GM12878 (cell line): ENCODE data around the gene GON4L. TPM values are rescaled to one million over a fixed set of nuclear protein-coding genes. Genes with fewer than 3 reads are reported as not detected.

Source experiments
- ATAC-seq: fragments of 200-7000 bp; cut with Tn5 transposase; 3 replicates; pipeline ENCODE4 v1.9.1; 2020; ENCODE audit warnings: mild to moderate bottlenecking, moderate library complexity
- BruUV-seq: library from RNA; stranded (reverse); fragments of 400-500 nt; replicated peaks from 2 replicates; lab custom pipeline; 2021; lab: Mats Ljungman, UMichigan
- CTCF ChIA-PET: fragments of 300-600 bp; sonication (Branson Sonifier 250); formaldehyde crosslinking; extraction: SDS; loops from one replicate; lab custom pipeline; 2021; ENCODE audit warnings: inconsistent platforms; lab: Yijun Ruan, JAX
- POLR2A ChIA-PET: fragments of 350-600 bp; formaldehyde crosslinking; extraction: SDS; loops from one replicate; lab custom pipeline; 2021; ENCODE audit warnings: inconsistent platforms; lab: Charles Lee
- RAD21 ChIA-PET: fragments of 300-600 bp; sonication (Branson Sonifier 250); formaldehyde crosslinking; loops from one replicate; lab custom pipeline; 2023; ENCODE audit warnings: antibody characterized with exemption; ENCODE audit not compliant: unreplicated experiment; lab: Charles Lee
- SMC1A ChIA-PET: fragments of 300-600 bp; sonication (Branson Sonifier 250); formaldehyde crosslinking; loops from one replicate; lab custom pipeline; 2023; ENCODE audit not compliant: unreplicated experiment, uncharacterized antibody; lab: Charles Lee
- DNase-seq: peaks from one replicate; pipeline ENCODE4 v3.0.0-alpha.2; 2011; ENCODE audit warnings: low read depth, low spot score
- FAIRE-seq: peaks from 3 replicates; lab custom pipeline; 2011; peaks lifted over from hg19 to GRCh38; lab: Jason Lieb, UNC
- H2AFZ ChIP-seq: 2 replicates; pipeline ENCODE4 v1.6.0; 2011; ENCODE audit warnings: low read depth, low read length, control low read depth; ENCODE audit not compliant: control insufficient read depth
- H3K27ac ChIP-seq: 2 replicates; pipeline ENCODE4 v1.5.1; 2011; ENCODE audit warnings: control low read depth; ENCODE audit not compliant: control insufficient read depth, insufficient read depth
- H3K27me3 ChIP-seq, 2 experiments: replicated peaks in 1 of 2; 2 replicates each; pipeline versions ENCODE4 v1.6.0 to v1.6.1; 2011; ENCODE audit warnings: low read length in 1 of 2; ENCODE audit not compliant: control insufficient read depth in 2 of 2, insufficient read depth in 2 of 2
- H3K36me3 ChIP-seq, 2 experiments: 2 replicates each; pipeline ENCODE4 v1.5.1; 2011; ENCODE audit warnings: low read length in 1 of 2; ENCODE audit not compliant: control insufficient read depth in 2 of 2, insufficient read depth in 2 of 2
- H3K4me1 ChIP-seq: 2 replicates; pipeline ENCODE4 v1.6.1; 2011; ENCODE audit warnings: mild to moderate bottlenecking, low read length, moderate library complexity, mixed read lengths; ENCODE audit not compliant: control insufficient read depth, insufficient read depth
- H3K4me2 ChIP-seq: 2 replicates; pipeline ENCODE4 v1.6.0; 2011; ENCODE audit warnings: control low read depth; ENCODE audit not compliant: control insufficient read depth, insufficient read depth
- H3K4me3 ChIP-seq: fragments of 200-600 bp; sonication (generic); 2 replicates; pipeline ENCODE4 v1.5.1; 2016
- H3K79me2 ChIP-seq: 2 replicates; pipeline ENCODE4 v1.6.0; 2011; ENCODE audit warnings: low read length; ENCODE audit not compliant: control insufficient read depth, insufficient read depth
- H3K9ac ChIP-seq: 2 replicates; pipeline ENCODE4 v1.8.0; 2011; ENCODE audit warnings: low read length, control low read depth, mixed read lengths; ENCODE audit not compliant: control insufficient read depth, insufficient read depth
- H3K9me3 ChIP-seq: replicated peaks from 3 replicates; pipeline ENCODE4 v1.5.1; 2011; ENCODE audit warnings: mild to moderate bottlenecking, low read length; ENCODE audit not compliant: control insufficient read depth, insufficient read depth
- H4K20me1 ChIP-seq: 2 replicates; pipeline ENCODE4 v1.6.0; 2011; ENCODE audit not compliant: control insufficient read depth, insufficient read depth
- EGR1 ChIP-seq, 2 experiments: IDR thresholded peaks; 1 replicate in 1 of 2; 2 replicates in 1 of 2; pipeline ENCODE4 v1.6.1; 2011 to 2012; ENCODE audit warnings: low read depth in 2 of 2, low read length in 2 of 2, borderline replicate concordance in 1 of 2, mild to moderate bottlenecking in 1 of 2, moderate library complexity in 1 of 2
- JUND ChIP-seq: IDR thresholded peaks from 2 replicates; pipeline ENCODE4 v1.6.1; 2012; ENCODE audit warnings: low read depth, mild to moderate bottlenecking, low read length, improper control_type of control experiment, moderate library complexity
- MEF2B ChIP-seq: fragments of 450-650 bp; IDR thresholded peaks from 2 replicates; pipeline ENCODE4 v1.6.1; 2018; ENCODE audit warnings: mild to moderate bottlenecking, moderate library complexity; ENCODE audit not compliant: partially characterized antibody, poor library complexity, severe bottlenecking
- MXI1 ChIP-seq: fragments of 150-350 bp; IDR thresholded peaks from 2 replicates; pipeline ENCODE4 v1.6.1; 2011; ENCODE audit warnings: low read depth, mild to moderate bottlenecking, inconsistent platforms, low read length, improper control_type of control experiment
- MYB ChIP-seq: fragments of 150-350 bp; IDR thresholded peaks from 2 replicates; pipeline ENCODE4 v1.6.1; 2014; ENCODE audit warnings: mild to moderate bottlenecking, low read depth, low read length, borderline replicate concordance
- TAF1 ChIP-seq: IDR thresholded peaks from 2 replicates; pipeline ENCODE4 v1.6.1; 2011; ENCODE audit warnings: mild to moderate bottlenecking, low read depth, low read length, borderline replicate concordance
- ZNF24 ChIP-seq: fragments of 450-650 bp; IDR thresholded peaks from 2 replicates; pipeline ENCODE4 v1.6.1; 2017; ENCODE audit warnings: antibody characterized with exemption, mild to moderate bottlenecking
- WGBS: methylation state at CpG from one replicate; pipeline ENCODE4 v1.1.6; 2016; ENCODE audit warnings: low lambda C conversion rate; ENCODE audit not compliant: insufficient replicate concordance, insufficient coverage; ENCODE audit errors: missing lambda C conversion rate; 5-methylcytosine and 5-hydroxymethylcytosine counted together
- in situ Hi-C: fragments of 300-500 bp; cut with MboI; formaldehyde crosslinking; loops from 9 replicates; pipeline ENCODE4 v1.14.3; 2018; ENCODE audit warnings: mixed read lengths
- intact Hi-C: fragments of 100-400 bp; cut with micrococcal nuclease; formaldehyde crosslinking; loops from one replicate; pipeline ENCODE4 v1.14.2; 2022; ENCODE audit not compliant: unreplicated experiment
- polyA plus RNA-seq, 11 experiments: library from polyadenylated mRNA; depleted of rRNA in 4 of 11; unstranded in 6 of 11; stranded (reverse) in 5 of 11; fragments of >200 nt; fragmentation: Nextera tagmentation in 4 of 11; fragmentation: Illumina TruSeq in 1 of 11; extraction: Ambion mirVana in 4 of 11; extraction: Trizol in 1 of 11; gene quantifications; 1 replicate in 1 of 11; 2 replicates in 10 of 11; pipeline versions ENCODE4 v1.2.1 to v1.2.3, GENCODE V29; 2011 to 2016; ENCODE audit warnings: inconsistent platforms in 2 of 11, missing spikeins in 2 of 11, low read depth in 1 of 11
- total RNA-seq, 4 experiments: library from RNA; depleted of rRNA in 3 of 4; stranded (reverse); fragments of >200 nt in 3 of 4; fragmentation: Illumina TruSeq in 1 of 4; extraction: Trizol in 1 of 4; gene quantifications; 2 replicates each; pipeline versions ENCODE4 v1.2.1 to v1.2.3, GENCODE V29; 2013 to 2021
- TF ChIP-seq, protein P1 (sequence below): fragments of 450-650 bp; IDR thresholded peaks from 2 replicates; pipeline ENCODE4 v1.6.1; 2017; ENCODE audit warnings: mild to moderate bottlenecking, moderate library complexity
- TF ChIP-seq, protein P2 (sequence below): fragments of 450-650 bp; formaldehyde crosslinking; IDR thresholded peaks from 2 replicates; pipeline ENCODE4 v1.4.0; 2020; ENCODE audit warnings: mild to moderate bottlenecking, moderate library complexity
- TF ChIP-seq, protein P3 (sequence below): fragments of 450-650 bp; conservative IDR thresholded peaks from 2 replicates; pipeline ENCODE4 v1.6.1; 2017; ENCODE audit warnings: mild to moderate bottlenecking, moderate library complexity

Gene GON4L
- total and polyA plus RNA-seq, 10 of the 15 experiments (the other 5 are each of a cell fraction or from before 2014, with no cell fraction given): 17.7 to 40.7 (median 28.0) TPM

DNA sequence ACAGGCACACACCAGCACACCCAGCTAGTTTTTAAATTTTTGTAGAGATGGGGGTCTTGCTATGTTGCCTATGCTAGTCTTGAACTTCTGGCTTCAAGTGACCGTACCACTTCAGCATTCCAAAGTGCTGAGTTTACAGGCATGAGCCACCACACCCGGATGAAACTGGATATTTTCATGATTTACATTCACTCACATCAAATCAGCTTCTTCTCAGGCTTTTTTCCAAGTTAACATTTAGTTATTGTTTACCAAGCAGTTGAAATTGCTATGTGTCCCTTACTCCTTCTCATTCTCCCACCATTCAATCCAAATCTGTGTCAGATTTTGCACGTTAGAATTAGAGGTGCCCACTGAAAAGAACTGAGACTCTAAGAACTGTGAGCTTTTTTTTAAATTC, 35.8 kb upstream of the GON4L start (continued):
- TF ChIP-seq, protein P1, sequence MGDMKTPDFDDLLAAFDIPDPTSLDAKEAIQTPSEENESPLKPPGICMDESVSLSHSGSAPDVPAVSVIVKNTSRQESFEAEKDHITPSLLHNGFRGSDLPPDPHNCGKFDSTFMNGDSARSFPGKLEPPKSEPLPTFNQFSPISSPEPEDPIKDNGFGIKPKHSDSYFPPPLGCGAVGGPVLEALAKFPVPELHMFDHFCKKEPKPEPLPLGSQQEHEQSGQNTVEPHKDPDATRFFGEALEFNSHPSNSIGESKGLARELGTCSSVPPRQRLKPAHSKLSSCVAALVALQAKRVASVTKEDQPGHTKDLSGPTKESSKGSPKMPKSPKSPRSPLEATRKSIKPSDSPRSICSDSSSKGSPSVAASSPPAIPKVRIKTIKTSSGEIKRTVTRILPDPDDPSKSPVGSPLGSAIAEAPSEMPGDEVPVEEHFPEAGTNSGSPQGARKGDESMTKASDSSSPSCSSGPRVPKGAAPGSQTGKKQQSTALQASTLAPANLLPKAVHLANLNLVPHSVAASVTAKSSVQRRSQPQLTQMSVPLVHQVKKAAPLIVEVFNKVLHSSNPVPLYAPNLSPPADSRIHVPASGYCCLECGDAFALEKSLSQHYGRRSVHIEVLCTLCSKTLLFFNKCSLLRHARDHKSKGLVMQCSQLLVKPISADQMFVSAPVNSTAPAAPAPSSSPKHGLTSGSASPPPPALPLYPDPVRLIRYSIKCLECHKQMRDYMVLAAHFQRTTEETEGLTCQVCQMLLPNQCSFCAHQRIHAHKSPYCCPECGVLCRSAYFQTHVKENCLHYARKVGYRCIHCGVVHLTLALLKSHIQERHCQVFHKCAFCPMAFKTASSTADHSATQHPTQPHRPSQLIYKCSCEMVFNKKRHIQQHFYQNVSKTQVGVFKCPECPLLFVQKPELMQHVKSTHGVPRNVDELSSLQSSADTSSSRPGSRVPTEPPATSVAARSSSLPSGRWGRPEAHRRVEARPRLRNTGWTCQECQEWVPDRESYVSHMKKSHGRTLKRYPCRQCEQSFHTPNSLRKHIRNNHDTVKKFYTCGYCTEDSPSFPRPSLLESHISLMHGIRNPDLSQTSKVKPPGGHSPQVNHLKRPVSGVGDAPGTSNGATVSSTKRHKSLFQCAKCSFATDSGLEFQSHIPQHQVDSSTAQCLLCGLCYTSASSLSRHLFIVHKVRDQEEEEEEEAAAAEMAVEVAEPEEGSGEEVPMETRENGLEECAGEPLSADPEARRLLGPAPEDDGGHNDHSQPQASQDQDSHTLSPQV: no peak

DNA sequence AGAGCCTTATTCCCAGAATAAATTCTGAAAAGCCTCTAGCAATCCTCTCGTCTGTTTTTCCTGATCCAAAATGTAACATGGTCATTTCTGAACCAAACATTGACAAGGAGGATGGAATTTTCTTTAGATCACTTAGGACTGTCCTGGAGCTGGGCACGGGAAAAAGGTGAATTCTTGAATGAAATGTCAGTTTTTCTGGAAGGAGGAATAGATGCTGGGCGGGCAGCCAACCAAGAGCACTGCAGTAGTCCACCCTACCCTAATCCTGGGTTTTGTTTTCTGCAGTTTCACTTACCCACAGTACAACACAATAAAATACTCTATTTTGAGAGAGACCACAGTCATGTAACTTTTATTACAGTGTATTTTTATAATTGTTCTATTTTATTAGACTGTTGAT, 33.2 kb upstream of the GON4L start:
- H3K27ac ChIP-seq: no peak overlapping the region
- ChIA-PET CTCF (interaction anchor here (1.7 kb wide), 1 partner anchor 18 kb away, joined by 4 read pairs; no protein-coding TSS in a partner anchor), POLR2A (interaction anchor here (0.6 kb wide), 1 partner anchor 812 kb away, joined by 4 read pairs; no protein-coding TSS in a partner anchor), SMC1A (no interaction called here), RAD21 (no interaction called here)
- WGBS: 50% methylated on average over 3 of the region's 3 CpGs
- no peaks in the 10 kb centered on the region for H4K20me1 ChIP-seq
- H3K27me3 ChIP-seq: no peaks in the 10 kb centered on the region
- intact Hi-C loops: no loop called here
- no peaks in the 10 kb centered on the region for H3K36me3 ChIP-seq
- no peak overlapping the region for H3K4me2 ChIP-seq
- DNase-seq (no peak), ATAC-seq (no peak), FAIRE-seq (no peak)
- H3K4me3 ChIP-seq: no peak overlapping the region
- H3K9ac ChIP-seq: no peak overlapping the region
- TSS peak; percentile 45 for BruUV-seq
- H3K79me2 ChIP-seq: no peaks in the 10 kb centered on the region
- no peaks in the 10 kb centered on the region for H3K4me1 ChIP-seq
- no peaks in the 10 kb centered on the region for H3K9me3 ChIP-seq
- in situ Hi-C loops: no loop called here
- no peak overlapping the region for H2AFZ ChIP-seq
- TF ChIP-seq, protein P2, sequence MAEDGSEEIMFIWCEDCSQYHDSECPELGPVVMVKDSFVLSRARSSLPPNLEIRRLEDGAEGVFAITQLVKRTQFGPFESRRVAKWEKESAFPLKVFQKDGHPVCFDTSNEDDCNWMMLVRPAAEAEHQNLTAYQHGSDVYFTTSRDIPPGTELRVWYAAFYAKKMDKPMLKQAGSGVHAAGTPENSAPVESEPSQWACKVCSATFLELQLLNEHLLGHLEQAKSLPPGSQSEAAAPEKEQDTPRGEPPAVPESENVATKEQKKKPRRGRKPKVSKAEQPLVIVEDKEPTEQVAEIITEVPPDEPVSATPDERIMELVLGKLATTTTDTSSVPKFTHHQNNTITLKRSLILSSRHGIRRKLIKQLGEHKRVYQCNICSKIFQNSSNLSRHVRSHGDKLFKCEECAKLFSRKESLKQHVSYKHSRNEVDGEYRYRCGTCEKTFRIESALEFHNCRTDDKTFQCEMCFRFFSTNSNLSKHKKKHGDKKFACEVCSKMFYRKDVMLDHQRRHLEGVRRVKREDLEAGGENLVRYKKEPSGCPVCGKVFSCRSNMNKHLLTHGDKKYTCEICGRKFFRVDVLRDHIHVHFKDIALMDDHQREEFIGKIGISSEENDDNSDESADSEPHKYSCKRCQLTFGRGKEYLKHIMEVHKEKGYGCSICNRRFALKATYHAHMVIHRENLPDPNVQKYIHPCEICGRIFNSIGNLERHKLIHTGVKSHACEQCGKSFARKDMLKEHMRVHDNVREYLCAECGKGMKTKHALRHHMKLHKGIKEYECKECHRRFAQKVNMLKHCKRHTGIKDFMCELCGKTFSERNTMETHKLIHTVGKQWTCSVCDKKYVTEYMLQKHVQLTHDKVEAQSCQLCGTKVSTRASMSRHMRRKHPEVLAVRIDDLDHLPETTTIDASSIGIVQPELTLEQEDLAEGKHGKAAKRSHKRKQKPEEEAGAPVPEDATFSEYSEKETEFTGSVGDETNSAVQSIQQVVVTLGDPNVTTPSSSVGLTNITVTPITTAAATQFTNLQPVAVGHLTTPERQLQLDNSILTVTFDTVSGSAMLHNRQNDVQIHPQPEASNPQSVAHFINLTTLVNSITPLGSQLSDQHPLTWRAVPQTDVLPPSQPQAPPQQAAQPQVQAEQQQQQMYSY (CRISPR knock-in tag): no peak
- TF ChIP-seq, protein P3, sequence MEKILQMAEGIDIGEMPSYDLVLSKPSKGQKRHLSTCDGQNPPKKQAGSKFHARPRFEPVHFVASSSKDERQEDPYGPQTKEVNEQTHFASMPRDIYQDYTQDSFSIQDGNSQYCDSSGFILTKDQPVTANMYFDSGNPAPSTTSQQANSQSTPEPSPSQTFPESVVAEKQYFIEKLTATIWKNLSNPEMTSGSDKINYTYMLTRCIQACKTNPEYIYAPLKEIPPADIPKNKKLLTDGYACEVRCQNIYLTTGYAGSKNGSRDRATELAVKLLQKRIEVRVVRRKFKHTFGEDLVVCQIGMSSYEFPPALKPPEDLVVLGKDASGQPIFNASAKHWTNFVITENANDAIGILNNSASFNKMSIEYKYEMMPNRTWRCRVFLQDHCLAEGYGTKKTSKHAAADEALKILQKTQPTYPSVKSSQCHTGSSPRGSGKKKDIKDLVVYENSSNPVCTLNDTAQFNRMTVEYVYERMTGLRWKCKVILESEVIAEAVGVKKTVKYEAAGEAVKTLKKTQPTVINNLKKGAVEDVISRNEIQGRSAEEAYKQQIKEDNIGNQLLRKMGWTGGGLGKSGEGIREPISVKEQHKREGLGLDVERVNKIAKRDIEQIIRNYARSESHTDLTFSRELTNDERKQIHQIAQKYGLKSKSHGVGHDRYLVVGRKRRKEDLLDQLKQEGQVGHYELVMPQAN: no peak
- no peak for TF ChIP-seq EGR1 (IDR thresholded peaks at IDR 0.05; ENCODE audit: borderline replicate concordance in 1 of 2, low read depth in 2 of 2, low read length in 2 of 2)
- no peak for TF ChIP-seq JUND
- TF ChIP-seq MYB: no peak
- TF ChIP-seq ZNF24: no peak
- no peak for TF ChIP-seq TAF1
- TF ChIP-seq MEF2B: no peak
- TF ChIP-seq MXI1: no peak
